ENCODE results near the gene TMEM140. TPM values are rescaled to one million over a fixed set of nuclear protein-coding genes. Genes with fewer than 3 reads are reported as not detected.
A peak's percentile ranks its signal among the peaks of the same experiment; 100 is the strongest.

The TMEM140 gene
- total and polyA plus RNA-seq, 9 of the 15 experiments (the other 6 are each of a cell fraction or from before 2014, with no cell fraction given): 0.03 to 0.82 (median 0.23) TPM

- TF ChIP-seq ESRRB (CRISPR knock-in tag; IDR thresholded peaks at IDR 0.05; ENCODE audit: borderline replicate concordance) (no peak), XRCC5 (IDR thresholded peaks at IDR 0.05; ENCODE audit: low read depth, low read length) (no peak), GTF2F1 (IDR thresholded peaks at IDR 0.05; ENCODE audit: low read depth, low read length) (no peak), BCOR (IDR thresholded peaks at IDR 0.05) (no peak), NR2C1 (IDR thresholded peaks at IDR 0.05) (peak; percentile 58; the same call in 1 of the 2 replicates), NR2C1 (tag; IDR thresholded peaks at IDR 0.05) (peak; percentile 76), ELF2 (CRISPR knock-in tag; IDR thresholded peaks at IDR 0.05) (no peak), ZBTB11 (CRISPR knock-in tag; IDR thresholded peaks at IDR 0.05) (peak in 1 of 3 experiments; percentile 54; a peak in 1 of 6 replicates), ZNF79 (CRISPR knock-in tag; IDR thresholded peaks at IDR 0.05; ENCODE audit: low read depth) (peak; percentile 70; the same call in 1 of the 2 replicates), TRIM25 (IDR thresholded peaks at IDR 0.05; ENCODE audit: borderline replicate concordance) (no peak), EWSR1 (IDR thresholded peaks at IDR 0.05; ENCODE audit: borderline replicate concordance, low read depth, partially characterized antibody) (no peak), SOX6 (IDR thresholded peaks at IDR 0.05) (peak; percentile 90; the same call in 1 of the 2 replicates), ZNF23 (CRISPR knock-in tag; IDR thresholded peaks at IDR 0.05) (no peak), BCL6 (CRISPR knock-in tag; IDR thresholded peaks at IDR 0.05) (no peak), TEAD4 (IDR thresholded peaks at IDR 0.05; ENCODE audit: low read length) (peak; percentile 53; the same call in 1 of the 2 replicates), TEAD4 (CRISPR knock-in tag; IDR thresholded peaks at IDR 0.05; ENCODE audit: borderline replicate concordance) (no peak), SP2 (IDR thresholded peaks at IDR 0.05; ENCODE audit: extremely low read depth, low read depth, low read length, poor library complexity, severe bottlenecking) (no peak), ZFX (CRISPR knock-in tag; IDR thresholded peaks at IDR 0.05) (no peak), STAT5A (IDR thresholded peaks at IDR 0.05; ENCODE audit: borderline replicate concordance, low read length) (no peak)
- TF ChIP-seq, protein P1, sequence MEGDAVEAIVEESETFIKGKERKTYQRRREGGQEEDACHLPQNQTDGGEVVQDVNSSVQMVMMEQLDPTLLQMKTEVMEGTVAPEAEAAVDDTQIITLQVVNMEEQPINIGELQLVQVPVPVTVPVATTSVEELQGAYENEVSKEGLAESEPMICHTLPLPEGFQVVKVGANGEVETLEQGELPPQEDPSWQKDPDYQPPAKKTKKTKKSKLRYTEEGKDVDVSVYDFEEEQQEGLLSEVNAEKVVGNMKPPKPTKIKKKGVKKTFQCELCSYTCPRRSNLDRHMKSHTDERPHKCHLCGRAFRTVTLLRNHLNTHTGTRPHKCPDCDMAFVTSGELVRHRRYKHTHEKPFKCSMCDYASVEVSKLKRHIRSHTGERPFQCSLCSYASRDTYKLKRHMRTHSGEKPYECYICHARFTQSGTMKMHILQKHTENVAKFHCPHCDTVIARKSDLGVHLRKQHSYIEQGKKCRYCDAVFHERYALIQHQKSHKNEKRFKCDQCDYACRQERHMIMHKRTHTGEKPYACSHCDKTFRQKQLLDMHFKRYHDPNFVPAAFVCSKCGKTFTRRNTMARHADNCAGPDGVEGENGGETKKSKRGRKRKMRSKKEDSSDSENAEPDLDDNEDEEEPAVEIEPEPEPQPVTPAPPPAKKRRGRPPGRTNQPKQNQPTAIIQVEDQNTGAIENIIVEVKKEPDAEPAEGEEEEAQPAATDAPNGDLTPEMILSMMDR (IDR thresholded peaks at IDR 0.05 in 2 of 3, conservative IDR thresholded peaks at IDR 0.05 in 1 of 3; ENCODE audit: insufficient read depth in 2 of 3, low read depth in 1 of 3, low read length in 3 of 3): 0 out of 6 replicates have a peak, but pooled peaks of 2 of the 3 experiments have one; percentile 12 to 14
Observed at GRCh38 chr7:135160858-135161653, 13.2 kb downstream of the TMEM140 start (continued).

Data from K562 (cell line).